ENCODE data around the gene NXPH4.

NXPH4 gene

GRCh38 chr12:57170927-57171326 is 45.7 kb upstream of the NXPH4 start:
- no peaks in the 10 kb centered on the region for H3K27me3 ChIP-seq (ENCODE audit: insufficient read depth, low read length, poor library complexity, severe bottlenecking)
- H3K36me3 ChIP-seq (ENCODE audit: insufficient read depth, low read length) = no peaks in the 10 kb centered on the region
- no peaks in the 10 kb centered on the region for H3K79me2 ChIP-seq (ENCODE audit: insufficient read depth, low read length)

GRCh38 chr12:57171668-57172067 is 44.9 kb upstream of the NXPH4 start:
- H3K9me3 ChIP-seq (ENCODE audit: insufficient read depth, low read depth, low read length) = no peaks in the 10 kb centered on the region
- H3K9ac ChIP-seq (ENCODE audit: low read depth, low read length, poor library complexity, severe bottlenecking) = no peak overlapping the region
- H2AFZ ChIP-seq (ENCODE audit: low read length) = no peak overlapping the region
- no peak overlapping the region for H3K4me3 ChIP-seq (ENCODE audit: low read length, poor library complexity, severe bottlenecking)
- H3K79me2 ChIP-seq (ENCODE audit: insufficient read depth, low read length) = no peaks in the 10 kb centered on the region
- TF ChIP-seq CTCF (conservative IDR thresholded peaks at IDR 0.05; ENCODE audit: low read length) (no peak), EZH2phosphoT487 (IDR thresholded peaks at IDR 0.05; ENCODE audit: borderline replicate concordance) (no peak)
- no peaks in the 10 kb centered on the region for H3F3A ChIP-seq (ENCODE audit: low read depth)
- no peaks in the 10 kb centered on the region for H3K27me3 ChIP-seq (ENCODE audit: insufficient read depth, low read length, poor library complexity, severe bottlenecking)
- H3K4me1 ChIP-seq (ENCODE audit: insufficient read depth, low read length, poor library complexity, severe bottlenecking) = no peaks in the 10 kb centered on the region
- no peak overlapping the region for H3K4me2 ChIP-seq (ENCODE audit: low read depth, low read length, poor library complexity, severe bottlenecking)
- no peaks in the 10 kb centered on the region for H3K36me3 ChIP-seq (ENCODE audit: insufficient read depth, low read length)
- no peaks in the 10 kb centered on the region for H4K20me1 ChIP-seq (ENCODE audit: insufficient read depth, low read length, poor library complexity, severe bottlenecking)
- no peaks in the 10 kb centered on the region for H3K9me2 ChIP-seq (replicated peaks; ENCODE audit: low read depth, low read length)

More at GRCh38 chr12:57170927-57171326, 45.7 kb upstream of the NXPH4 start:
- no peak overlapping the region for H3K9ac ChIP-seq (ENCODE audit: low read depth, low read length, poor library complexity, severe bottlenecking)
- TF ChIP-seq CTCF (conservative IDR thresholded peaks at IDR 0.05; ENCODE audit: low read length) (no peak), EZH2phosphoT487 (IDR thresholded peaks at IDR 0.05; ENCODE audit: borderline replicate concordance) (no peak)
- no peaks in the 10 kb centered on the region for H4K20me1 ChIP-seq (ENCODE audit: insufficient read depth, low read length, poor library complexity, severe bottlenecking)
- no peaks in the 10 kb centered on the region for H3K4me1 ChIP-seq (ENCODE audit: insufficient read depth, low read length, poor library complexity, severe bottlenecking)
- H3K4me3 ChIP-seq (ENCODE audit: low read length, poor library complexity, severe bottlenecking) = no peak overlapping the region
- H3F3A ChIP-seq (ENCODE audit: low read depth) = no peaks in the 10 kb centered on the region
- no peak overlapping the region for H3K4me2 ChIP-seq (ENCODE audit: low read depth, low read length, poor library complexity, severe bottlenecking)
- H2AFZ ChIP-seq (ENCODE audit: low read length) = no peak overlapping the region
- no peaks in the 10 kb centered on the region for H3K9me3 ChIP-seq (ENCODE audit: insufficient read depth, low read depth, low read length)
- no peaks in the 10 kb centered on the region for H3K9me2 ChIP-seq (replicated peaks; ENCODE audit: low read depth, low read length)

- TF ChIP-seq CTCF (conservative IDR thresholded peaks at IDR 0.05; ENCODE audit: low read length) (peak; percentile 86), EZH2phosphoT487 (IDR thresholded peaks at IDR 0.05; ENCODE audit: borderline replicate concordance) (no peak)
- H3K27me3 ChIP-seq (ENCODE audit: insufficient read depth, low read length, poor library complexity, severe bottlenecking) = no peaks in the 10 kb centered on the region
Observed at GRCh38 chr12:57173089-57173488, 43.5 kb upstream of the NXPH4 start.

More at GRCh38 chr12:57173089-57173488, 43.5 kb upstream of the NXPH4 start:
- Histone ChIP-seq H3K4me1 (ENCODE audit: insufficient read depth, low read length, poor library complexity, severe bottlenecking) (no peaks in the 10 kb centered on the region), H3K9ac (ENCODE audit: low read depth, low read length, poor library complexity, severe bottlenecking) (no peak overlapping the region), H3K4me3 (ENCODE audit: low read length, poor library complexity, severe bottlenecking) (no peak overlapping the region), H4K20me1 (ENCODE audit: insufficient read depth, low read length, poor library complexity, severe bottlenecking) (no peaks in the 10 kb centered on the region), H3K4me2 (ENCODE audit: low read depth, low read length, poor library complexity, severe bottlenecking) (no peak overlapping the region), H3K79me2 (ENCODE audit: insufficient read depth, low read length) (no peaks in the 10 kb centered on the region), H3F3A (ENCODE audit: low read depth) (no peaks in the 10 kb centered on the region), H2AFZ (ENCODE audit: low read length) (no peak overlapping the region), H3K36me3 (ENCODE audit: insufficient read depth, low read length) (no peaks in the 10 kb centered on the region), H3K9me2 (replicated peaks; ENCODE audit: low read depth, low read length) (no peaks in the 10 kb centered on the region), H3K9me3 (ENCODE audit: insufficient read depth, low read depth, low read length) (no peaks in the 10 kb centered on the region)
